DND-41 (cell line): ENCODE results near the gene LONRF2.
A peak's percentile ranks its signal among the peaks of the same experiment; 100 is the strongest.

Experiments used
- ATAC-seq: fragments of 200-7000 bp; cut with Tn5 transposase; 3 replicates; pipeline ENCODE4 v1.9.1; 2021; ENCODE audit warnings: low read depth; ENCODE audit not compliant: insufficient read depth
- DNase-seq: peaks from one replicate; pipeline ENCODE4 v3.0.0-alpha.2; 2020
- H2AFZ ChIP-seq: 2 replicates; pipeline ENCODE4 v1.6.0; 2012; ENCODE audit warnings: low read depth, low read length
- H3K27ac ChIP-seq: 2 replicates; pipeline ENCODE4 v1.5.1; 2012; ENCODE audit warnings: low read length, inconsistent platforms
- H3K27me3 ChIP-seq: fragments of 200-600 bp; sonication (generic); 2 replicates; pipeline ENCODE4 v1.6.0; 2012; ENCODE audit warnings: low read length, mild to moderate bottlenecking, inconsistent platforms; ENCODE audit not compliant: insufficient read depth, poor library complexity
- H3K36me3 ChIP-seq: 2 replicates; pipeline ENCODE4 v1.5.1; 2012; ENCODE audit warnings: low read length, inconsistent platforms; ENCODE audit not compliant: insufficient read depth
- H3K4me1 ChIP-seq: 2 replicates; pipeline ENCODE4 v1.5.1; 2012; ENCODE audit warnings: mild to moderate bottlenecking, low read length; ENCODE audit not compliant: insufficient read depth
- H3K4me2 ChIP-seq: 2 replicates; pipeline ENCODE4 v1.6.0; 2012; ENCODE audit warnings: mild to moderate bottlenecking, moderate library complexity, low read length, inconsistent platforms; ENCODE audit not compliant: insufficient read depth
- H3K4me3 ChIP-seq, 2 experiments: fragments of 200-600 bp in 1 of 2; shearing (Covaris generic) in 1 of 2; 2 replicates each; pipeline ENCODE4 v1.5.1; 2012 to 2016; ENCODE audit warnings: inconsistent platforms in 2 of 2, low read length in 2 of 2, mild to moderate bottlenecking in 2 of 2, low read depth in 1 of 2, moderate library complexity in 1 of 2
- H3K79me2 ChIP-seq: 2 replicates; pipeline ENCODE4 v1.6.0; 2012; ENCODE audit warnings: low read length, inconsistent platforms; ENCODE audit not compliant: insufficient read depth
- H3K9ac ChIP-seq: 2 replicates; pipeline ENCODE4 v1.6.0; 2012; ENCODE audit warnings: low read depth, mild to moderate bottlenecking, inconsistent platforms, low read length, moderate library complexity
- H3K9me3 ChIP-seq: 2 replicates; pipeline ENCODE4 v1.5.1; 2012; ENCODE audit warnings: low read length, moderate library complexity, mild to moderate bottlenecking, inconsistent platforms; ENCODE audit not compliant: insufficient read depth, severe bottlenecking
- H4K20me1 ChIP-seq: 2 replicates; pipeline ENCODE4 v1.6.0; 2012; ENCODE audit warnings: low read length; ENCODE audit not compliant: insufficient read depth
- EZH2 ChIP-seq: IDR thresholded peaks from 3 replicates; pipeline ENCODE4 v1.6.1; 2012; ENCODE audit warnings: borderline replicate concordance, low read depth, mild to moderate bottlenecking, moderate library complexity, low read length, inconsistent platforms; ENCODE audit not compliant: severe bottlenecking
- TF ChIP-seq, protein P1 (sequence below): IDR thresholded peaks from 2 replicates; pipeline ENCODE4 v1.5.1; 2012; ENCODE audit warnings: borderline replicate concordance, low read length, moderate library complexity, mild to moderate bottlenecking; ENCODE audit not compliant: poor library complexity, severe bottlenecking; ENCODE audit errors: extremely low read depth

The LONRF2 gene

DNA sequence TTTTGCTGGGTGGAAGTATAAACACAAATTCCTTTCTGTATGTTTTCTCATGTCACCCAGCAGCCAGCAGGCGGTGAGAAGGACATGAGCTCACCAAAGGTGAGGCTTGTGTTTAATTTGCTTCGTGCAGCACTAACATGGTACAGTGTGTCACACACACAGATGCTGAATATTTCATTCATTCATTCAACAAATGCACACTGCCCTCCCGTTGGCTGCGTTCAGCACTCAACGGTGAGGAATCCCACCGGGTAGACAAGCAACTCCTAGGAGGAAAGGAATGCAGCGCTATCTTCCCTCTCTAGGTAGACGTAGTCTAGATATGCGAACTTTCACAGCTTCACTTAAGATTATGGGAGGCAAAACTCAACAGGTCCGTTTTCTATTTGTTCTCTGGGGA, 85.1 kb downstream of the LONRF2 start:
- H3K4me2 ChIP-seq: no peak overlapping the region
- H3K9me3 ChIP-seq: no peaks in the 10 kb centered on the region
- no peaks in the 10 kb centered on the region for H3K36me3 ChIP-seq
- no peak for ATAC-seq
- TF ChIP-seq EZH2: no peak
- TF ChIP-seq, protein P1, sequence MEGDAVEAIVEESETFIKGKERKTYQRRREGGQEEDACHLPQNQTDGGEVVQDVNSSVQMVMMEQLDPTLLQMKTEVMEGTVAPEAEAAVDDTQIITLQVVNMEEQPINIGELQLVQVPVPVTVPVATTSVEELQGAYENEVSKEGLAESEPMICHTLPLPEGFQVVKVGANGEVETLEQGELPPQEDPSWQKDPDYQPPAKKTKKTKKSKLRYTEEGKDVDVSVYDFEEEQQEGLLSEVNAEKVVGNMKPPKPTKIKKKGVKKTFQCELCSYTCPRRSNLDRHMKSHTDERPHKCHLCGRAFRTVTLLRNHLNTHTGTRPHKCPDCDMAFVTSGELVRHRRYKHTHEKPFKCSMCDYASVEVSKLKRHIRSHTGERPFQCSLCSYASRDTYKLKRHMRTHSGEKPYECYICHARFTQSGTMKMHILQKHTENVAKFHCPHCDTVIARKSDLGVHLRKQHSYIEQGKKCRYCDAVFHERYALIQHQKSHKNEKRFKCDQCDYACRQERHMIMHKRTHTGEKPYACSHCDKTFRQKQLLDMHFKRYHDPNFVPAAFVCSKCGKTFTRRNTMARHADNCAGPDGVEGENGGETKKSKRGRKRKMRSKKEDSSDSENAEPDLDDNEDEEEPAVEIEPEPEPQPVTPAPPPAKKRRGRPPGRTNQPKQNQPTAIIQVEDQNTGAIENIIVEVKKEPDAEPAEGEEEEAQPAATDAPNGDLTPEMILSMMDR: peak; percentile 13
- no peak overlapping the region for H3K9ac ChIP-seq
- H3K4me1 ChIP-seq: peaks cover 8% of the 10 kb centered on the region
- no peak overlapping the region for H3K4me3 ChIP-seq
- no peaks in the 10 kb centered on the region for H3K27me3 ChIP-seq
- H3K27ac ChIP-seq: no peak overlapping the region
- no peaks in the 10 kb centered on the region for H4K20me1 ChIP-seq
- no peak overlapping the region for H2AFZ ChIP-seq
- no peaks in the 10 kb centered on the region for H3K79me2 ChIP-seq
- DNase-seq: no peak

DNA sequence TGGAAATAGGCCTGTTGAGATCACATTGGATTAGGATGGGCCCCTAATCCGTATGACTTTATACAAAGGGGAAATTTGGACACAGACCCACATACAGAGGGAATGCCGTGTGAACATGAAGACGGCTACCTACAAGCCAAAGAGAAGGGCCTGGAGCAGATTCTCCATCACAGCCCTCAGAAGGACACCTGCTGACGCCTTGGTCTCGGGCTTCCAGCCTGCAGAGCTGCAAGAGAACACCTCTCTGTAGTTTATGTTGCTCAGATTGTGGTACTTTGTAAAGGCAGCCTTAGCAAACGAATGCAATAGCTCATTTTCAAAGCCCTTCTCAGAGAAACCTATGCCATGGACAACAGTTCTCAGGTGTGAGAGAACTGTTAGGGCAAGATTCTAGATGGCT, 86.1 kb downstream of the LONRF2 start:
- peaks cover 8% of the 10 kb centered on the region for H3K4me1 ChIP-seq
- no peak overlapping the region for H3K4me2 ChIP-seq
- no peak overlapping the region for H3K9ac ChIP-seq
- no peaks in the 10 kb centered on the region for H3K36me3 ChIP-seq
- no peak overlapping the region for H3K27ac ChIP-seq
- H3K79me2 ChIP-seq: no peaks in the 10 kb centered on the region
- no peak overlapping the region for H3K4me3 ChIP-seq
- ATAC-seq: no peak
- no peaks in the 10 kb centered on the region for H3K27me3 ChIP-seq
- H2AFZ ChIP-seq: no peak overlapping the region
- DNase-seq: no peak
- H3K9me3 ChIP-seq: no peaks in the 10 kb centered on the region
- TF ChIP-seq, protein P1: no peak
- TF ChIP-seq EZH2: no peak
- H4K20me1 ChIP-seq: no peaks in the 10 kb centered on the region

DNA sequence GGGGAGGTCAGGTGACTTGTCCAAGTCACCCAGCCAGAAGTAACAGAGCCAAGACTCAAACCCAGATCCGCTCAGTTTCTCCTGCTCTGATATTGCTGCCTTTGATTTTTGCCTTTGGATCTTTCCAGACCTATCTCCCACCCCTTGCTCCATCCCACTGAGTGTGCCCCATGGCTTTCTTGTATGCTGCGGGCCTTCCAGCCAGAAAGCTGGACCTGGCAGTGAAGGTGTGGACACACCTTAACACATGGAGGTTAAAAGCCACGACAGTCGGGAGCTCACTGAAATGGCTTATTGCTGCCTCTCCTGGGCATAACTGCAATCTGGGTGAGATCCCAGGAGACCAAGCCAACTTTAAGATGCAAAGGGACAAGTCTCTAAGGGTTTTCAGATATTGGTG, 86.7 kb downstream of the LONRF2 start:
- no peak overlapping the region for H3K27ac ChIP-seq
- no peak for TF ChIP-seq EZH2
- TF ChIP-seq, protein P1: no peak
- ATAC-seq (no peak), DNase-seq (no peak)
- H3K9ac ChIP-seq: no peak overlapping the region
- H3K9me3 ChIP-seq: no peaks in the 10 kb centered on the region
- no peaks in the 10 kb centered on the region for H3K36me3 ChIP-seq
- no peaks in the 10 kb centered on the region for H3K79me2 ChIP-seq
- no peaks in the 10 kb centered on the region for H3K27me3 ChIP-seq
- no peaks in the 10 kb centered on the region for H4K20me1 ChIP-seq
- no peak overlapping the region for H3K4me2 ChIP-seq
- no peak overlapping the region for H3K4me3 ChIP-seq
- no peak overlapping the region for H2AFZ ChIP-seq
- H3K4me1 ChIP-seq: peaks cover 8% of the 10 kb centered on the region

DNA sequence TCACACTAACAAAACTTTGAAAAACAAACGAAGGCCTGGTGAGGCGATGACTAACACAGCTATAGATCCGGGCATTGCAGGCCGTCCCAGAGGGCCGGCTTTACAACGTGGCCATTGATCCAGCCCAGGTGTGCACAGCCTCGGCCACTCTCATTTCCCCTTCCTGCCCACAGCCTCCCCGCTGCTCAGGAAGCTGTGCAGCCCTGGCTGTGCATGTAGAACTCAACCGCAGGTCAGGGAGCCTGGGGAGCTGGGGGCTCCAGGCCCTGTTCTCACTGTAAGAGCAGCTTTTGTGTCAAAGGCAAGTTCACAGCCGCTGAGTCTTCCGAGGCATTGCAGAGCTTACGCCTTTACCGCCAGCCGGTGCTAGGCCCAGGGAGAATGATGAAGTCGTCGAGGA, 87.2 kb downstream of the LONRF2 start:
- no peaks in the 10 kb centered on the region for H3K79me2 ChIP-seq
- H3K9ac ChIP-seq: no peak overlapping the region
- DNase-seq (peak; percentile 84), ATAC-seq (peak; percentile 95)
- H3K36me3 ChIP-seq: no peaks in the 10 kb centered on the region
- no peak for TF ChIP-seq EZH2
- TF ChIP-seq, protein P1: no peak
- no peak overlapping the region for H2AFZ ChIP-seq
- no peaks in the 10 kb centered on the region for H3K9me3 ChIP-seq
- no peaks in the 10 kb centered on the region for H4K20me1 ChIP-seq
- H3K27ac ChIP-seq: no peak overlapping the region
- H3K4me3 ChIP-seq: no peak overlapping the region
- H3K4me1 ChIP-seq: peaks cover 8% of the 10 kb centered on the region
- H3K27me3 ChIP-seq: no peaks in the 10 kb centered on the region
- no peak overlapping the region for H3K4me2 ChIP-seq
